LNCaP clone FGC (cell line): ENCODE data around the gene CREB3L1.

Source experiments
- DNase-seq: peaks from one replicate; pipeline ENCODE4 v3.0.0-alpha.2; 2011; ENCODE audit warnings: low read depth
- H3K4me3 ChIP-seq: 2 replicates; pipeline ENCODE4 v1.5.1; 2011; ENCODE audit warnings: mild to moderate bottlenecking, low read depth, low read length, control low read depth
- TF ChIP-seq, protein P1 (sequence below): IDR thresholded peaks from 2 replicates; pipeline ENCODE4 v1.5.1; 2012; ENCODE audit warnings: mild to moderate bottlenecking; ENCODE audit not compliant: control insufficient read depth, insufficient read depth; ENCODE audit errors: extremely low read depth

The CREB3L1 gene

DNA sequence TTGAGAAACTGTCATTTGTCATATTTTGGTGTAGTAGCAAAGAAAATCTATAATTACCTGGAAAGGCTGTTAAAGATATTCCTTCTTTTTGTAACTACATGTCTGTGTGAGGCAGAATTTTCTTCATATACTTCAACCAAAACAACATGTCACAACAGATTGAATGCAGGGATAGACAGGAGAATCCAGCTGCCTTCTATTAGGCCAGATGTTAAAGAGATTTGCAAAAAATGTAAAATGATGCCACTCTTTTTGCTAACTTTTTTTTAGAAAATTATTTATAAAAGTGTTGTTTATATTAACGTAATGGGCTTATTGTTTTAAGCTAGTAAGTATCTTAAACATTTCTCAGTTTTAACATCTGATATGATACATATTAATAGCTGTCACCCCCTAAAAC lies 82.5 kb downstream of the CREB3L1 start:
- TF ChIP-seq, protein P1, sequence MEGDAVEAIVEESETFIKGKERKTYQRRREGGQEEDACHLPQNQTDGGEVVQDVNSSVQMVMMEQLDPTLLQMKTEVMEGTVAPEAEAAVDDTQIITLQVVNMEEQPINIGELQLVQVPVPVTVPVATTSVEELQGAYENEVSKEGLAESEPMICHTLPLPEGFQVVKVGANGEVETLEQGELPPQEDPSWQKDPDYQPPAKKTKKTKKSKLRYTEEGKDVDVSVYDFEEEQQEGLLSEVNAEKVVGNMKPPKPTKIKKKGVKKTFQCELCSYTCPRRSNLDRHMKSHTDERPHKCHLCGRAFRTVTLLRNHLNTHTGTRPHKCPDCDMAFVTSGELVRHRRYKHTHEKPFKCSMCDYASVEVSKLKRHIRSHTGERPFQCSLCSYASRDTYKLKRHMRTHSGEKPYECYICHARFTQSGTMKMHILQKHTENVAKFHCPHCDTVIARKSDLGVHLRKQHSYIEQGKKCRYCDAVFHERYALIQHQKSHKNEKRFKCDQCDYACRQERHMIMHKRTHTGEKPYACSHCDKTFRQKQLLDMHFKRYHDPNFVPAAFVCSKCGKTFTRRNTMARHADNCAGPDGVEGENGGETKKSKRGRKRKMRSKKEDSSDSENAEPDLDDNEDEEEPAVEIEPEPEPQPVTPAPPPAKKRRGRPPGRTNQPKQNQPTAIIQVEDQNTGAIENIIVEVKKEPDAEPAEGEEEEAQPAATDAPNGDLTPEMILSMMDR = no peak
- DNase-seq = no peak
- H3K4me3 ChIP-seq = no peak overlapping the region

DNA sequence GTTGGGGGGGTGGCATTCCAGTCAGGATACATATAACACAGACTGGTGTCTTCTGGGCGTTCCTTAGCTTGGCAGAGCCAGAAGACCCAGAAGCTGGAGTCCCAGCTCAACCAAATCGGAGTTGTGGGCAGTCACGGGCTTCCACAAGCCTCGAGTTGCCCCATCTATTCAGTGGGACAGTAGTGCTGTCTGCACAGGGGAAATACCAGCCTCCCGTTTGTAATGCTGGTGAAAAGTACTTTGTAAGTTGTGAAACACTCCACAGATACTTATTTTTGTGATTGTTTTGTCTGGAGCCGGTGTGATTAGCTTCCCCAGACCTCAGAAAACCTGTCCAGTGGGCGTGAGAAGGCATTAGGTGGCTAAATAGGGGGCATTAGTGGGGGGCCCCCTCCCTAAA lies 83.4 kb downstream of the CREB3L1 start:
- H3K4me3 ChIP-seq = no peak overlapping the region
- TF ChIP-seq, protein P1 = no peak
- DNase-seq = no peak

DNA sequence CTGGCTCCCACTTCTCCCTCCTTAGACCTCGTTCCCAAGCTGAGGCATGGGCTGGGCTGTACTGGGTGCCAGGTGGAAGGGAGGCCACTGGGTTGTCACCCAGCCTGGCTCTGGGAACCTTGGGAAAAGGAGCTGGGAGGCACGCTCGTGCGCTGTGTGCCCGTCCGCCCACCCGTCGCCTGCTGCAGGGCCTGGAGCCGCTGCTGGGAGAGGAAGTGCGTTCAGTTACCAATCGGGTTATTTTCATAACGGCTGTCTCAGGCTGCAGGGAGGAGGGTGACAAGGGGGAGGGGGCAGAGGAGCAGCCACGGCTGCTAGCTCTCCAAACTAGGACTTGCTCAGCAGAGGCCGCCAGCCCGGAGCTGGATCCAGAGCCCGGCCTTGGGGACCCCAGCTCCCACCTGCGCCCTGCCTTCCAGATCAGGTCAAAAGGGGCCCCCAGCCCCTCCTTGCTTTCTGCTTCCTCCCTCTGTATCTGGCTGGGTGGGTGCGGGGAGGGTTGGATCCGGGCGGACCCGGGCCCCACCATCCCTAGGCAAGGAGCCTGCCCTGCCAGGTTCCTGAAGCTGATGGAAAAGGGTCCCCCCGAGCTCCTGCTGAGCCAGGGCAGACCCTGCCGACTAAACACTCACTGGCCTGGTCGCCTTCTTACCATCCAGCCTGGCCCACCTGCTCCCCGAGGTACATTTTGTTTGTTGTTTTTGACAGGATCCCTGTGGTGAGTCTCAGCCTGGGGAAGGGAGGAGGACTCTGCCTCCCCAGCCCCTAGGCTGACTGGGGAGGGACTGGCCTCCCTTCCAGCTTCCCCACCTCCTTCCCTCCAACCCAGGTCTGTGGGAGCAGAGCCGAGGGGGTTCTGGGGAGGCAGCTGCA lies 84.1 kb downstream of the CREB3L1 start:
- H3K4me3 ChIP-seq = no peak overlapping the region
- TF ChIP-seq, protein P1 = no peak
- no peak for DNase-seq

DNA sequence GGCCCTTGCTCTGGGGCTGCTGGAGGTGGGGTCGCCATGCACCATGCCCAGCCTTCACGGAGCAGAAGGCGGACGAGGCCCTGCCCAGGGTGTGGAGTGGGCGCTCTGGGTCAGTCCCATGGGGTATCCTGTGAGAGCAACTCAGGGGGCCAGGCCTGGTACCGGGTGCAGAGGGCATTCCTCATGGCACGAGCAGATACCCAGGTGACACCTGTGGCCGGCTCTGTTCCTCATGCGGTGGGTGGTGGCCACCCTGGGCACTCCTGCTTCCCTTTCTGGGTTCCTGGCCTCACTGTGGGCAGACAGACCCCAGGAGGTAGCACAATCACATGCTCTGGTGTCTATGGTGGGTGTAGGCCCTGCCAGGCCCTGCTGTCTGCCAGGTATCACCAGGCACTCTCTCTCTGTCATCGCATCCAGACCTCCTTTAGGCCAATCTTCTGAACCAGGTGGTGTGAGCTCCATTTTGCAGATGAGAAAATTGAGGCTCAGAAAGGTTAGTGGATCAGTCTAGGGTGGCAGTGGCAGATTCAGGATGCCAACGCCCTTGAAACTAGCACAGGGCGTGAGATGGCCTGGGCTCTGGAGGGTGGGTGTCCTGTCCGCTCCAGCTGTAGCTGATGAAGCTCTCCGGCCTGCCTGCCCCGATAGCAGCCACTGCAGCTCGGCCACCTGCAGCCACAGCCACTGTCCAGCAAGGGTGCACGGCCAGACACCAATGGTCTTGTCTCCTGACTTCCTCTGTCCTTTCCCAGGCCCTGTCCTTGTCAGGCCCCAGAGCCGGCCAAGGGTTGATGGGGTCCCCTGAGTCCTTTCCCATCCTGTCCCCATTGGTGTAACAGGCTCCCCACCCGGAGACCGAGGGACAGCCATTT lies 84.9 kb downstream of the CREB3L1 start:
- DNase-seq = no peak
- TF ChIP-seq, protein P1 = no peak
- H3K4me3 ChIP-seq = no peak overlapping the region

DNA sequence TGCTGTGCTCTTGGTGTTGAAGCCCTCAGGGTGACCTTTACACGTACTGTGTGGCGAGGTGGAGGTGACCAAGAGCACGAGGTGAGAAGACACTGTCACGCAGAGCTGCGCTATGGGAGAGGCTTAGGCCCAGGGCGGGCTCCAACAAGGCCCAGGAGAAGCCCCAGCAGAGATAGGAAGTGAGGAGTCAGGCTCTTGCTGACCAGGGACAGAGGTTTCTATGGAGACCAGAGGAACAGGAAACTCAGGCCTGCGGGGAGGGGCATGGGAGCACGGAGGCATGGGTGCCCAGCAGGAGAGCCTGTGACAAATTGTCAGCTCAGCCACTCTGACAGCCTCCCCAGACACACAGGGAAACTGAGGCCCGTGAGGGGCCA lies 85.6 kb downstream of the CREB3L1 start:
- TF ChIP-seq, protein P1 = no peak
- H3K4me3 ChIP-seq = no peak overlapping the region
- DNase-seq = no peak

DNA sequence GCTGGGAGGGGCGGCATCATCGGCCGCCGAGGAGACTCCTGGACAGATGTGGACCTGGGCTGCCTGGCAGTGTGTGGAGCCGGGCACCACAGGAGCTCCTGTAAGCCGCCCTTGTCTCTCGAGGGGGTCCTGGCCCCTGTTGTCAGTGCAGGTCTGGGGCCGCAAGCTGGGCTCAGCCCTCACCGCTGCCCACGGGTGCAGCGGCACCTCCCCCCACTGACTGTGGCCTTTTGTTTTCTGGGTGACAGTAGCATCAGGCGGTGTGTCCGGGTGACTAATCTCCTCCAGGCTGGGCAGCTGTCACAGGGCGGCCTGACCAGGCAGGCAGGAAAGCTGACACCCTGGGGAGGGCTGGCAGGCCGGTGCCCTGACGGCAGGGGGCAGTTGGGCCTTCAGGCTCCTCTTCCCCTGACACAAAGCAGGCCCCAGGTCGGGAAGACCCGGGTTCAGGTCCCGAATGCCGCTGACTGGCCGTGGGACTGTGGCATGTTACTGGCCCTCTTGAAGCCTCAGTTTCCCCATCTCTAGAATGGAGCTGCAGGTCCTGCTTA lies 86.1 kb downstream of the CREB3L1 start:
- H3K4me3 ChIP-seq = no peak overlapping the region
- DNase-seq = no peak
- TF ChIP-seq, protein P1 = no peak
